Endodermal cell (in vitro differentiated cells): Measurements from ENCODE around the gene SLC39A3. TPM values are rescaled to one million over a fixed set of nuclear protein-coding genes. Genes with fewer than 3 reads are reported as not detected.

Source experiments
- DNase-seq: peaks from one replicate; pipeline ENCODE4 v3.0.0-alpha.2; 2017
- H3K27ac ChIP-seq: 2 replicates; pipeline ENCODE4 v1.5.1; 2013; ENCODE audit warnings: mild to moderate bottlenecking, low read depth, low read length, moderate library complexity
- H3K27me3 ChIP-seq: 2 replicates; pipeline ENCODE4 v1.6.1; 2013; ENCODE audit warnings: mild to moderate bottlenecking, low read length, moderate library complexity; ENCODE audit not compliant: insufficient read depth, control insufficient read depth, poor library complexity, severe bottlenecking
- H3K36me3 ChIP-seq: 2 replicates; pipeline ENCODE4 v1.7.0; 2013; ENCODE audit warnings: mild to moderate bottlenecking, low read length, moderate library complexity; ENCODE audit not compliant: control insufficient read depth, insufficient read depth
- H3K4me1 ChIP-seq: one replicate; pipeline ENCODE4 v1.7.0; 2013; ENCODE audit warnings: low read length; ENCODE audit not compliant: control insufficient read depth, insufficient read depth
- H3K4me3 ChIP-seq: 2 replicates; pipeline ENCODE4 v1.5.1; 2013; ENCODE audit warnings: mild to moderate bottlenecking, low read length, moderate library complexity
- H3K9ac ChIP-seq: 2 replicates; pipeline ENCODE4 v1.6.1; 2013; ENCODE audit warnings: mild to moderate bottlenecking, low read length, moderate library complexity; ENCODE audit not compliant: poor library complexity, severe bottlenecking; ENCODE audit errors: extremely low read depth
- H3K9me3 ChIP-seq: 2 replicates; pipeline ENCODE4 v1.6.1; 2013; ENCODE audit warnings: mild to moderate bottlenecking, low read length, moderate library complexity; ENCODE audit not compliant: control insufficient read depth
- H3K27ac Mint-ChIP-seq: 2 replicates; pipeline ENCODE4 v1.8.0; 2020; ENCODE audit warnings: mixed read lengths
- H3K27me3 Mint-ChIP-seq: 2 replicates; pipeline ENCODE4 v1.8.0; 2021; ENCODE audit warnings: mild to moderate bottlenecking, mixed read lengths; ENCODE audit not compliant: insufficient read depth
- H3K36me3 Mint-ChIP-seq: 2 replicates; pipeline ENCODE4 v1.8.0; 2020; ENCODE audit warnings: low read depth, mixed read lengths
- H3K4me1 Mint-ChIP-seq: 2 replicates; pipeline ENCODE4 v1.8.0; 2020; ENCODE audit warnings: mixed read lengths
- H3K4me3 Mint-ChIP-seq: 2 replicates; pipeline ENCODE4 v1.8.0; 2020; ENCODE audit warnings: mild to moderate bottlenecking, moderate library complexity, mixed read lengths
- H3K9me3 Mint-ChIP-seq: 2 replicates; pipeline ENCODE4 v1.8.0; 2020; ENCODE audit warnings: mild to moderate bottlenecking, mixed read lengths
- CTCF ChIP-seq: fragments of 200-600 bp; sonication (generic); conservative IDR thresholded peaks from 2 replicates; pipeline ENCODE4 v1.5.0; 2021; ENCODE audit warnings: antibody characterized with exemption, mild to moderate bottlenecking
- WGBS, 2 experiments: methylation state at CpG; one replicate each; pipeline versions ENCODE4 v1.1.5 to v1.1.7; 2013; ENCODE audit warnings: missing lambda C conversion rate in 2 of 2, mixed read lengths in 1 of 2; ENCODE audit not compliant: insufficient coverage in 1 of 2, insufficient read length in 1 of 2; 5-methylcytosine and 5-hydroxymethylcytosine counted together
- total RNA-seq, 2 donors: library from RNA; stranded (reverse); fragmentation: NEBNext Ultra II Directional in 1 of 2; extraction: Animal tissue kit (Norgen Biotek cat#: 25700) in 1 of 2; gene quantifications; 2 replicates in 1 of 2; 3 replicates in 1 of 2; pipeline ENCODE4 v1.2.1, GENCODE V29; 2021

SLC39A3 gene
- total RNA-seq, 2 donors from 2014 or later = 25.3 to 28.6 TPM

GRCh38 chr19:2690856-2691255 lies 49.0 kb downstream of the SLC39A3 start:
- no peaks in the 10 kb centered on the region for H3K27me3 Mint-ChIP-seq
- no peak for DNase-seq
- no peaks in the 10 kb centered on the region for H3K4me1 Mint-ChIP-seq
- H3K27ac ChIP-seq = no peak overlapping the region
- H3K4me3 ChIP-seq = no peak overlapping the region
- no peaks in the 10 kb centered on the region for H3K4me1 ChIP-seq
- H3K9me3 Mint-ChIP-seq = peaks cover 4% of the 10 kb centered on the region
- no peak overlapping the region for H3K4me3 Mint-ChIP-seq
- TF ChIP-seq CTCF = no peak
- H3K27ac Mint-ChIP-seq = no peak overlapping the region
- no peaks in the 10 kb centered on the region for H3K36me3 ChIP-seq
- H3K27me3 ChIP-seq = no peaks in the 10 kb centered on the region
- peaks cover 5% of the 10 kb centered on the region for H3K36me3 Mint-ChIP-seq
- no peak overlapping the region for H3K9ac ChIP-seq
- 92 to 95% methylated on average over 8 to 11 of the region's 11 CpGs for WGBS, 2 experiments
- H3K9me3 ChIP-seq = no peaks in the 10 kb centered on the region

DNA sequence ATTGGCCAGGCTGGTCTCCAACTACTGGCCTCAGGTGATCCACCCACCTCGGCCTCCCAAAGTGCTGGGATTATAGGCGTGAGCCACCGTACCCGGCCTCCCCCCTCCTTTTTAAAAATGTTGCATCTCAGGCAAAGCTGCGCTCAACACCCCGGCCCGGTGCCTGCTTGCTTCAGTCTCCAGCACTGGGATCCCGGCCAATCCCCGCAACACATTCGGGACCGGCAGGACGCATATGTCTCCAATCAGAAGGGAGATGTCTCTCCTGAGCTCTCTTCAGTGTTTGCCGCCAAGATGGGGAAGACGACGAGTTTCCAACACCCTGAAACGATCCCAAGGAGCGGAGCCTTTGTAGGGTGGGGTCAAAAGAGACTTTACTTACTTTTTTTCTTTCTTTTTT lies 53.5 kb downstream of the SLC39A3 start:
- no peak for TF ChIP-seq CTCF
- peaks cover 7% of the 10 kb centered on the region for H3K9me3 Mint-ChIP-seq
- no peaks in the 10 kb centered on the region for H3K9me3 ChIP-seq
- H3K9ac ChIP-seq = no peak overlapping the region
- H3K27ac Mint-ChIP-seq = no peak overlapping the region
- no peaks in the 10 kb centered on the region for H3K36me3 ChIP-seq
- H3K4me3 ChIP-seq = no peak overlapping the region
- H3K27me3 Mint-ChIP-seq = no peaks in the 10 kb centered on the region
- no peaks in the 10 kb centered on the region for H3K27me3 ChIP-seq
- H3K27ac ChIP-seq = no peak overlapping the region
- H3K4me3 Mint-ChIP-seq = no peak overlapping the region
- DNase-seq = no peak
- H3K4me1 ChIP-seq = no peaks in the 10 kb centered on the region
- no peaks in the 10 kb centered on the region for H3K4me1 Mint-ChIP-seq
- H3K36me3 Mint-ChIP-seq = peaks cover 11% of the 10 kb centered on the region
- 92 to 93% methylated on average over 7 to 17 of the region's 17 CpGs for WGBS, 2 experiments

- no peaks in the 10 kb centered on the region for H3K4me1 Mint-ChIP-seq
- no peak overlapping the region for H3K27ac Mint-ChIP-seq
- H3K36me3 ChIP-seq = no peaks in the 10 kb centered on the region
- no peak for TF ChIP-seq CTCF
- no peaks in the 10 kb centered on the region for H3K9me3 ChIP-seq
- peaks cover 16% of the 10 kb centered on the region for H3K36me3 Mint-ChIP-seq
- no peak for DNase-seq
- no peaks in the 10 kb centered on the region for H3K4me1 ChIP-seq
- no peak overlapping the region for H3K27ac ChIP-seq
- no peak overlapping the region for H3K4me3 Mint-ChIP-seq
- H3K9ac ChIP-seq = no peak overlapping the region
- H3K9me3 Mint-ChIP-seq = peaks cover 10% of the 10 kb centered on the region
- H3K27me3 ChIP-seq = no peaks in the 10 kb centered on the region
- no peak overlapping the region for H3K4me3 ChIP-seq
- 91 to 97% methylated on average over 5 to 6 of the region's 6 CpGs for WGBS, 2 experiments
- no peaks in the 10 kb centered on the region for H3K27me3 Mint-ChIP-seq
Measured at GRCh38 chr19:2685204-2685704, 54.6 kb downstream of the SLC39A3 start.
